Uterus (tissue), 4 donors: ENCODE measurements around the gene LRP11. TPM values are rescaled to one million over a fixed set of nuclear protein-coding genes. Genes with fewer than 3 reads are reported as not detected.

Experiments used
- DNase-seq, 2 donors: peaks; one replicate each; pipeline ENCODE4 v3.0.0-alpha.2; 2019 to 2020
- H3K27ac ChIP-seq, 2 donors: fragments of 200-600 bp; sonication (generic); 1 replicate in 1 of 2; 2 replicates in 1 of 2; pipeline ENCODE4 v1.5.1; 2016 to 2018
- H3K27me3 ChIP-seq, 2 donors: fragments of 200-600 bp; sonication (generic); one replicate each; pipeline ENCODE4 v1.5.1; 2018 to 2019; ENCODE audit warnings: control low read depth in 1 of 2
- H3K36me3 ChIP-seq, 2 donors: fragments of 200-600 bp; sonication (generic); one replicate each; pipeline ENCODE4 v1.5.1; 2019; ENCODE audit warnings: control low read depth in 1 of 2
- H3K4me1 ChIP-seq, 2 donors: fragments of 200-600 bp; sonication (generic); one replicate each; pipeline ENCODE4 v1.5.1; 2018 to 2019; ENCODE audit warnings: control low read depth in 1 of 2
- H3K4me3 ChIP-seq, 2 donors: fragments of 200-600 bp; sonication (generic); 1 replicate in 1 of 2; 2 replicates in 1 of 2; pipeline ENCODE4 v1.5.1; 2018 to 2019; ENCODE audit warnings: mild to moderate bottlenecking in 1 of 2
- H3K9me3 ChIP-seq, 2 donors: fragments of 200-600 bp; sonication (generic); one replicate each; pipeline ENCODE4 v1.5.1; 2019; ENCODE audit warnings: control low read depth in 1 of 2
- POLR2A ChIP-seq, 2 donors: fragments of 450-650 bp; IDR thresholded peaks; one replicate each; pipeline ENCODE4 v1.6.1; 2016; ENCODE audit warnings: antibody characterized with exemption in 2 of 2, mild to moderate bottlenecking in 1 of 2, moderate library complexity in 1 of 2
- intact Hi-C: fragments of 100-400 bp; cut with DNase I; formaldehyde crosslinking; loops from one replicate; pipeline ENCODE4 v1.15.1; 2023; ENCODE audit warnings: low total_unique reads
- total RNA-seq, 4 donors: library from RNA; depleted of rRNA in 3 of 4; stranded (reverse); fragments of >200 nt in 3 of 4; gene quantifications; one replicate each; pipeline versions ENCODE4 v1.1.0 to v1.2.4, GENCODE V29; 2014 to 2023
- TF ChIP-seq, protein P1 (sequence below), 4 experiments: fragments of 200-600 bp in 2 of 4; fragments of 450-650 bp in 2 of 4; sonication (generic) in 2 of 4; IDR thresholded peaks; one replicate each; pipeline ENCODE4 v1.5.1; 2016 to 2019; ENCODE audit warnings: antibody characterized with exemption in 4 of 4, mild to moderate bottlenecking in 2 of 4, moderate library complexity in 1 of 4
- donor health status: DM: yes; HTN: yes; CAD: no.

LRP11 gene
- total RNA-seq, 4 donors from 2014 or later, result 22.0 to 61.7 (median 29.8) TPM

DNA sequence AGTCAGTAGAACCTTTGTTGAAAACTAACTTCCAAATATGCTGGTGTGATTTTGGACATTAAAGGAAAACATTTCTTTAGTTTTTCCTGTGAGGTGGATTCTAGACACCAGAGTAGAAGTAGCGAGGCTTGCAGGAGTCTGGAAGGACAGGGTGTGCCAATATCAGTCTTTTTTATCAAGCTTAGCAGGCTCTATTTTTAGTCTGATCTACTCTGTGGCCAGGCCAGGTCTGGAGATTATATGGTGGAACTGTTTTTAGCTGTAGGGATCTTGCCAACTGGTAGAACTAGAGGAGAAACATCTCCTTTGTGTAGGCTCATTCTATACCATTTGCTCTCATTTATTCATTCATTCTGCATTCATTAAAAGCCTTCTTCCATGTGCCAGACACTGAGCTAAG, 42.7 kb downstream of the LRP11 start:
- Histone ChIP-seq H3K27ac (no peak overlapping the region), H3K4me3 (no peak overlapping the region), H3K9me3 (no peaks in the 10 kb centered on the region), H3K4me1 (no peaks in the 10 kb centered on the region), H3K27me3 (no peaks in the 10 kb centered on the region), H3K36me3 (no peaks in the 10 kb centered on the region)
- DNase-seq, result no peak
- intact Hi-C loops, result no loop called here
- TF ChIP-seq POLR2A (IDR thresholded peaks at IDR 0.05), result no peak
- TF ChIP-seq, protein P1, sequence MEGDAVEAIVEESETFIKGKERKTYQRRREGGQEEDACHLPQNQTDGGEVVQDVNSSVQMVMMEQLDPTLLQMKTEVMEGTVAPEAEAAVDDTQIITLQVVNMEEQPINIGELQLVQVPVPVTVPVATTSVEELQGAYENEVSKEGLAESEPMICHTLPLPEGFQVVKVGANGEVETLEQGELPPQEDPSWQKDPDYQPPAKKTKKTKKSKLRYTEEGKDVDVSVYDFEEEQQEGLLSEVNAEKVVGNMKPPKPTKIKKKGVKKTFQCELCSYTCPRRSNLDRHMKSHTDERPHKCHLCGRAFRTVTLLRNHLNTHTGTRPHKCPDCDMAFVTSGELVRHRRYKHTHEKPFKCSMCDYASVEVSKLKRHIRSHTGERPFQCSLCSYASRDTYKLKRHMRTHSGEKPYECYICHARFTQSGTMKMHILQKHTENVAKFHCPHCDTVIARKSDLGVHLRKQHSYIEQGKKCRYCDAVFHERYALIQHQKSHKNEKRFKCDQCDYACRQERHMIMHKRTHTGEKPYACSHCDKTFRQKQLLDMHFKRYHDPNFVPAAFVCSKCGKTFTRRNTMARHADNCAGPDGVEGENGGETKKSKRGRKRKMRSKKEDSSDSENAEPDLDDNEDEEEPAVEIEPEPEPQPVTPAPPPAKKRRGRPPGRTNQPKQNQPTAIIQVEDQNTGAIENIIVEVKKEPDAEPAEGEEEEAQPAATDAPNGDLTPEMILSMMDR (IDR thresholded peaks at IDR 0.05), result no peak

- no peak overlapping the region for H3K27ac ChIP-seq
- H3K36me3 ChIP-seq, result no peaks in the 10 kb centered on the region
- H3K4me1 ChIP-seq, result no peaks in the 10 kb centered on the region
- no peaks in the 10 kb centered on the region for H3K27me3 ChIP-seq
- DNase-seq, result no peak
- TF ChIP-seq POLR2A (IDR thresholded peaks at IDR 0.05), result no peak
- TF ChIP-seq, protein P1 (IDR thresholded peaks at IDR 0.05), result no peak
- H3K9me3 ChIP-seq, result no peaks in the 10 kb centered on the region
- H3K4me3 ChIP-seq, result no peak overlapping the region
- intact Hi-C loops, result no loop called here
Measured at GRCh38 chr6:149820506-149820905, 43.7 kb downstream of the LRP11 start.

DNA sequence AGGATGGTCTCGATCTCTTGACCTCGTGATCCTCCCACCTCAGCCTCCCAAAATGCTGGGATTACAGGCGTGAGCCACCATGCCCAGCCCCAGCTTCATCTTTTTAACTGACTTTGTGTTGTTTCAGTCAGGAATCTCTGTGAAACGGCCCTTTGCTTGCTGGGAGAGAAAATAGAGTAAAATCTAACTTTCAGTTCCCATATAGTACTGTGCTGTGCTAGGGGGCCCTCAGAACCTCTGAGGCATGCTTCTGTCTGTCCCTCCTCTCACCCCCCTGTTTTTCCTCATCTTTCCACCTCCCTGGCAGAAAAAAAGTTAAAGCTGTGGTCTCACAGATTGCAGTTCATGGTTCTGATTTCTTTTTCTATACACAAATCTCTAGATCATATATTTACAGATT, 48.4 kb downstream of the LRP11 start:
- Histone ChIP-seq H3K27me3 (no peaks in the 10 kb centered on the region), H3K4me3 (no peak overlapping the region), H3K4me1 (no peaks in the 10 kb centered on the region), H3K27ac (no peak overlapping the region), H3K36me3 (no peaks in the 10 kb centered on the region), H3K9me3 (no peaks in the 10 kb centered on the region)
- DNase-seq, result no peak
- intact Hi-C loops, result no loop called here
- TF ChIP-seq POLR2A (IDR thresholded peaks at IDR 0.05), result no peak
- TF ChIP-seq, protein P1 (IDR thresholded peaks at IDR 0.05), result no peak

DNA sequence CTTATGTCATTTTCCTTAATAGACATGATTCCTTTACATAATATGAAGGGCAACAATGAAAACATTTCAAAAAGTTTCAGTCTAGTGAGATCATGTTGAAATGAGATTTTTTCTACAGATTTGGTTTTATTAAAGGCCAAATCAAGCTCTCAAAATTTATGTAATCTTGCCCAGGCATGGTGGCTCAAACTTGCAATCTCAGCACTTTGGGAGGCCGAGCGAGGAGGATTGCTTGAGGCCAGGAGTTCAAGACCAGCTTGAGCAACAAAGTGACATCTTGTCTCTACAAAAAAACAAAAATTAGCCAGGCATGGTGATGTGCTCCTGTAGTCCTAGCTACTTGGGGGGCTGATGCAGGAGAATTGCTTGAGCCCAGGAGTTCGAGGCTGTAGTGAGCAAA, 50.8 kb downstream of the LRP11 start:
- H3K4me1 ChIP-seq, result no peaks in the 10 kb centered on the region
- no peak overlapping the region for H3K4me3 ChIP-seq
- H3K36me3 ChIP-seq, result no peaks in the 10 kb centered on the region
- no peaks in the 10 kb centered on the region for H3K27me3 ChIP-seq
- TF ChIP-seq, protein P1 (IDR thresholded peaks at IDR 0.05), result no peak
- TF ChIP-seq POLR2A (IDR thresholded peaks at IDR 0.05), result no peak
- H3K27ac ChIP-seq, result no peak overlapping the region
- DNase-seq, result no peak
- H3K9me3 ChIP-seq, result no peaks in the 10 kb centered on the region
- intact Hi-C loops, result no loop called here

GRCh38 chr6:149809798-149810197, 54.4 kb downstream of the LRP11 start:
- no peaks in the 10 kb centered on the region for H3K4me1 ChIP-seq
- no peaks in the 10 kb centered on the region for H3K9me3 ChIP-seq
- no peaks in the 10 kb centered on the region for H3K27me3 ChIP-seq
- no peak overlapping the region for H3K27ac ChIP-seq
- H3K36me3 ChIP-seq, result no peaks in the 10 kb centered on the region
- intact Hi-C loops, result no loop called here
- DNase-seq, result no peak
- no peak overlapping the region for H3K4me3 ChIP-seq
- no peak for TF ChIP-seq POLR2A (IDR thresholded peaks at IDR 0.05)
- TF ChIP-seq, protein P1 (IDR thresholded peaks at IDR 0.05), result no peak
